Activated CD4-positive, alpha-beta T cell treated with anti-CD3 and anti-CD28 coated beads for 48 hours (primary cell): ENCODE measurements around the gene GRK2.
A peak's percentile ranks its signal among the peaks of the same experiment; 100 is the strongest.

Experiments used
- DNase-seq: peaks from one replicate; pipeline ENCODE4 v3.0.0-alpha.2; 2020

The GRK2 gene

GRCh38 chr11:67255353-67255752, 10.9 kb upstream of the GRK2 start:
- no peak for DNase-seq

- no peak for DNase-seq
Measured at GRCh38 chr11:67255864-67256263, 10.4 kb upstream of the GRK2 start.

- DNase-seq, result no peak
Measured at GRCh38 chr11:67256477-67257135, 9.7 kb upstream of the GRK2 start.

- no peak for DNase-seq
Measured at GRCh38 chr11:67260406-67260805, 5.9 kb upstream of the GRK2 start.

GRCh38 chr11:67260885-67261639, 5.2 kb upstream of the GRK2 start:
- peak; percentile 73 for DNase-seq

- DNase-seq, result no peak
Measured at GRCh38 chr11:67261640-67261945, 4.7 kb upstream of the GRK2 start.

- no peak for DNase-seq
Measured at GRCh38 chr11:67261946-67262681, 4.2 kb upstream of the GRK2 start.

- peak; percentile 83 for DNase-seq
Measured at GRCh38 chr11:67262731-67263675, 3.3 kb upstream of the GRK2 start.

GRCh38 chr11:67264260-67264659, 2.0 kb upstream of the GRK2 start:
- DNase-seq, result no peak

GRCh38 chr11:67264877-67265632, 1.2 kb upstream of the GRK2 start:
- peak; percentile 52 for DNase-seq

- DNase-seq, result peak; percentile 82
Measured at GRCh38 chr11:67265633-67266448, 432 bp upstream of the GRK2 start.

- DNase-seq, result no peak
Measured at GRCh38 chr11:67267188-67268080, 1.2 kb downstream of the GRK2 start.

- peak; percentile 83 for DNase-seq
Measured at GRCh38 chr11:67268081-67268961, 2.0 kb downstream of the GRK2 start.

GRCh38 chr11:67268962-67269268, 2.6 kb downstream of the GRK2 start:
- DNase-seq, result no peak

- DNase-seq, result no peak
Measured at GRCh38 chr11:67269401-67270255, 3.4 kb downstream of the GRK2 start.

GRCh38 chr11:67270256-67271204, 4.3 kb downstream of the GRK2 start:
- DNase-seq, result peak; percentile 30

- DNase-seq, result no peak
Measured at GRCh38 chr11:67271205-67271540, 4.9 kb downstream of the GRK2 start.
